GM12878 (cell line): ENCODE measurements around the gene ZNF462. TPM values are rescaled to one million over a fixed set of nuclear protein-coding genes. Genes with fewer than 3 reads are reported as not detected.
A peak's percentile ranks its signal among the peaks of the same experiment; 100 is the strongest.

Experiments
- ATAC-seq: fragments of 200-7000 bp; cut with Tn5 transposase; 3 replicates; pipeline ENCODE4 v1.9.1; 2020; ENCODE audit warnings: mild to moderate bottlenecking, moderate library complexity
- BruUV-seq: library from RNA; stranded (reverse); fragments of 400-500 nt; replicated peaks from 2 replicates; lab custom pipeline; 2021; lab: Mats Ljungman, UMichigan
- CTCF ChIA-PET: fragments of 300-600 bp; sonication (Branson Sonifier 250); formaldehyde crosslinking; extraction: SDS; loops from one replicate; lab custom pipeline; 2021; ENCODE audit warnings: inconsistent platforms; lab: Yijun Ruan, JAX
- POLR2A ChIA-PET: fragments of 350-600 bp; formaldehyde crosslinking; extraction: SDS; loops from one replicate; lab custom pipeline; 2021; ENCODE audit warnings: inconsistent platforms; lab: Charles Lee
- RAD21 ChIA-PET: fragments of 300-600 bp; sonication (Branson Sonifier 250); formaldehyde crosslinking; loops from one replicate; lab custom pipeline; 2023; ENCODE audit warnings: antibody characterized with exemption; ENCODE audit not compliant: unreplicated experiment; lab: Charles Lee
- SMC1A ChIA-PET: fragments of 300-600 bp; sonication (Branson Sonifier 250); formaldehyde crosslinking; loops from one replicate; lab custom pipeline; 2023; ENCODE audit not compliant: unreplicated experiment, uncharacterized antibody; lab: Charles Lee
- DNase-seq: peaks from one replicate; pipeline ENCODE4 v3.0.0-alpha.2; 2011; ENCODE audit warnings: low read depth, low spot score
- FAIRE-seq: peaks from 3 replicates; lab custom pipeline; 2011; peaks lifted over from hg19 to GRCh38; lab: Jason Lieb, UNC
- H2AFZ ChIP-seq: 2 replicates; pipeline ENCODE4 v1.6.0; 2011; ENCODE audit warnings: low read depth, low read length, control low read depth; ENCODE audit not compliant: control insufficient read depth
- H3K27ac ChIP-seq: 2 replicates; pipeline ENCODE4 v1.5.1; 2011; ENCODE audit warnings: control low read depth; ENCODE audit not compliant: control insufficient read depth, insufficient read depth
- H3K27me3 ChIP-seq, 2 experiments: replicated peaks in 1 of 2; 2 replicates each; pipeline versions ENCODE4 v1.6.0 to v1.6.1; 2011; ENCODE audit warnings: low read length in 1 of 2; ENCODE audit not compliant: control insufficient read depth in 2 of 2, insufficient read depth in 2 of 2
- H3K36me3 ChIP-seq, 2 experiments: 2 replicates each; pipeline ENCODE4 v1.5.1; 2011; ENCODE audit warnings: low read length in 1 of 2; ENCODE audit not compliant: control insufficient read depth in 2 of 2, insufficient read depth in 2 of 2
- H3K4me1 ChIP-seq: 2 replicates; pipeline ENCODE4 v1.6.1; 2011; ENCODE audit warnings: mild to moderate bottlenecking, low read length, moderate library complexity, mixed read lengths; ENCODE audit not compliant: control insufficient read depth, insufficient read depth
- H3K4me2 ChIP-seq: 2 replicates; pipeline ENCODE4 v1.6.0; 2011; ENCODE audit warnings: control low read depth; ENCODE audit not compliant: control insufficient read depth, insufficient read depth
- H3K4me3 ChIP-seq: fragments of 200-600 bp; sonication (generic); 2 replicates; pipeline ENCODE4 v1.5.1; 2016
- H3K79me2 ChIP-seq: 2 replicates; pipeline ENCODE4 v1.6.0; 2011; ENCODE audit warnings: low read length; ENCODE audit not compliant: control insufficient read depth, insufficient read depth
- H3K9ac ChIP-seq: 2 replicates; pipeline ENCODE4 v1.8.0; 2011; ENCODE audit warnings: low read length, control low read depth, mixed read lengths; ENCODE audit not compliant: control insufficient read depth, insufficient read depth
- H3K9me3 ChIP-seq: replicated peaks from 3 replicates; pipeline ENCODE4 v1.5.1; 2011; ENCODE audit warnings: mild to moderate bottlenecking, low read length; ENCODE audit not compliant: control insufficient read depth, insufficient read depth
- H4K20me1 ChIP-seq: 2 replicates; pipeline ENCODE4 v1.6.0; 2011; ENCODE audit not compliant: control insufficient read depth, insufficient read depth
- IKZF1 ChIP-seq: fragments of 450-650 bp; conservative IDR thresholded peaks from 2 replicates; pipeline ENCODE4 v1.6.1; 2017; ENCODE audit warnings: antibody characterized with exemption, mild to moderate bottlenecking
- WGBS: methylation state at CpG from one replicate; pipeline ENCODE4 v1.1.6; 2016; ENCODE audit warnings: low lambda C conversion rate; ENCODE audit not compliant: insufficient replicate concordance, insufficient coverage; ENCODE audit errors: missing lambda C conversion rate; 5-methylcytosine and 5-hydroxymethylcytosine counted together
- in situ Hi-C: fragments of 300-500 bp; cut with MboI; formaldehyde crosslinking; loops from 9 replicates; pipeline ENCODE4 v1.14.3; 2018; ENCODE audit warnings: mixed read lengths
- intact Hi-C: fragments of 100-400 bp; cut with micrococcal nuclease; formaldehyde crosslinking; loops from one replicate; pipeline ENCODE4 v1.14.2; 2022; ENCODE audit not compliant: unreplicated experiment
- polyA plus RNA-seq, 11 experiments: library from polyadenylated mRNA; depleted of rRNA in 4 of 11; unstranded in 6 of 11; stranded (reverse) in 5 of 11; fragments of >200 nt; fragmentation: Nextera tagmentation in 4 of 11; fragmentation: Illumina TruSeq in 1 of 11; extraction: Ambion mirVana in 4 of 11; extraction: Trizol in 1 of 11; gene quantifications; 1 replicate in 1 of 11; 2 replicates in 10 of 11; pipeline versions ENCODE4 v1.2.1 to v1.2.3, GENCODE V29; 2011 to 2016; ENCODE audit warnings: inconsistent platforms in 2 of 11, missing spikeins in 2 of 11, low read depth in 1 of 11
- total RNA-seq, 4 experiments: library from RNA; depleted of rRNA in 3 of 4; stranded (reverse); fragments of >200 nt in 3 of 4; fragmentation: Illumina TruSeq in 1 of 4; extraction: Trizol in 1 of 4; gene quantifications; 2 replicates each; pipeline versions ENCODE4 v1.2.1 to v1.2.3, GENCODE V29; 2013 to 2021
- TF ChIP-seq, protein P1 (sequence below): fragments of 450-650 bp; IDR thresholded peaks from 2 replicates; pipeline ENCODE4 v1.6.1; 2016; ENCODE audit warnings: mild to moderate bottlenecking
- TF ChIP-seq, protein P2 (sequence below), 3 experiments: IDR thresholded peaks in 2 of 3; conservative IDR thresholded peaks in 1 of 3; 2 replicates each; pipeline ENCODE4 v1.5.1; 2011; ENCODE audit warnings: low read depth in 3 of 3, low read length in 3 of 3, mild to moderate bottlenecking in 3 of 3, control low read depth in 2 of 3, moderate library complexity in 2 of 3, inconsistent platforms in 1 of 3, mixed read lengths in 1 of 3; ENCODE audit not compliant: control insufficient read depth in 2 of 3, insufficient read depth in 1 of 3; ENCODE audit errors: extremely low read depth in 1 of 3

Gene ZNF462
- total and polyA plus RNA-seq, 10 of the 15 experiments (the other 5 are each of a cell fraction or from before 2014, with no cell fraction given): 0.27 to 13.7 (median 0.55) TPM

DNA sequence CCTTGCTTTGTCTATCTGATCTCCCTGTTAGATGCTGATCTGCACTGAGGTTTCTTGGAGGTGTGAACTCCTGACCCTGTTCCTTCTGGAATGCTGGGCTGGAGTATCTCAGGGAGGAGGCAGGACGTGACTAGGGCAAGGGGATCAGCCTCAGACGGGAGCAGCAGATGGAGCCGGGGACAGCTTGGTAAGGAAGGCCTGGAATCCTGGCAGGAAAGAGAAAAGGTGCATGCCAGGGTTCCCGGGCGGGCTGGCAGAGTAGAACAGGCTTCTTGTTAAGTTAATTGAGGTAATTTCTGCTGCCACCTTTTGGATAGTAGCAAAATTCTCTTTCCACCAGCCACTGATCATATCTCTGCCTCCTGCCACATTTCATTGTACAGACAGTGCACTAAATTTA lies 180.9 kb downstream of the ZNF462 start:
- no peak overlapping the region for H3K9ac ChIP-seq
- H3K4me2 ChIP-seq: no peak overlapping the region
- no peak overlapping the region for H3K27ac ChIP-seq
- peaks cover 15% of the 10 kb centered on the region for H3K4me1 ChIP-seq
- DNase-seq: no peak
- no peaks in the 10 kb centered on the region for H3K9me3 ChIP-seq
- no peak for FAIRE-seq
- no peaks in the 10 kb centered on the region for H3K27me3 ChIP-seq
- no peaks in the 10 kb centered on the region for H4K20me1 ChIP-seq
- POLR2A ChIA-PET: interaction anchor here (0.6 kb wide), 1 partner anchor 69 kb away, joined by 3 read pairs; no protein-coding TSS in a partner anchor
- WGBS: 29% methylated on average over 5 of the region's 5 CpGs
- SMC1A ChIA-PET: interaction anchor here (0.8 to 1.7 kb wide), 7 partner anchors 15 to 377 kb away, joined by 3 to 7 read pairs (median 4); no protein-coding TSS in a partner anchor
- in situ Hi-C loops: no loop called here
- H3K36me3 ChIP-seq: no peaks in the 10 kb centered on the region
- CTCF ChIA-PET: interaction anchor here (0.8 to 3.6 kb wide), 18 partner anchors 9 to 759 kb away, joined by 3 to 15 read pairs (median 5); no protein-coding TSS in a partner anchor
- TF ChIP-seq, protein P1, sequence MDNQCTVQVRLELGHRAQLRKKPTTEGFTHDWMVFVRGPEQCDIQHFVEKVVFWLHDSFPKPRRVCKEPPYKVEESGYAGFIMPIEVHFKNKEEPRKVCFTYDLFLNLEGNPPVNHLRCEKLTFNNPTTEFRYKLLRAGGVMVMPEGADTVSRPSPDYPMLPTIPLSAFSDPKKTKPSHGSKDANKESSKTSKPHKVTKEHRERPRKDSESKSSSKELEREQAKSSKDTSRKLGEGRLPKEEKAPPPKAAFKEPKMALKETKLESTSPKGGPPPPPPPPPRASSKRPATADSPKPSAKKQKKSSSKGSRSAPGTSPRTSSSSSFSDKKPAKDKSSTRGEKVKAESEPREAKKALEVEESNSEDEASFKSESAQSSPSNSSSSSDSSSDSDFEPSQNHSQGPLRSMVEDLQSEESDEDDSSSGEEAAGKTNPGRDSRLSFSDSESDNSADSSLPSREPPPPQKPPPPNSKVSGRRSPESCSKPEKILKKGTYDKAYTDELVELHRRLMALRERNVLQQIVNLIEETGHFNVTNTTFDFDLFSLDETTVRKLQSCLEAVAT: no peak
- TF ChIP-seq IKZF1: 0 out of 2 replicates have a peak, but pooled peaks have one; percentile 21
- TF ChIP-seq, protein P2, sequence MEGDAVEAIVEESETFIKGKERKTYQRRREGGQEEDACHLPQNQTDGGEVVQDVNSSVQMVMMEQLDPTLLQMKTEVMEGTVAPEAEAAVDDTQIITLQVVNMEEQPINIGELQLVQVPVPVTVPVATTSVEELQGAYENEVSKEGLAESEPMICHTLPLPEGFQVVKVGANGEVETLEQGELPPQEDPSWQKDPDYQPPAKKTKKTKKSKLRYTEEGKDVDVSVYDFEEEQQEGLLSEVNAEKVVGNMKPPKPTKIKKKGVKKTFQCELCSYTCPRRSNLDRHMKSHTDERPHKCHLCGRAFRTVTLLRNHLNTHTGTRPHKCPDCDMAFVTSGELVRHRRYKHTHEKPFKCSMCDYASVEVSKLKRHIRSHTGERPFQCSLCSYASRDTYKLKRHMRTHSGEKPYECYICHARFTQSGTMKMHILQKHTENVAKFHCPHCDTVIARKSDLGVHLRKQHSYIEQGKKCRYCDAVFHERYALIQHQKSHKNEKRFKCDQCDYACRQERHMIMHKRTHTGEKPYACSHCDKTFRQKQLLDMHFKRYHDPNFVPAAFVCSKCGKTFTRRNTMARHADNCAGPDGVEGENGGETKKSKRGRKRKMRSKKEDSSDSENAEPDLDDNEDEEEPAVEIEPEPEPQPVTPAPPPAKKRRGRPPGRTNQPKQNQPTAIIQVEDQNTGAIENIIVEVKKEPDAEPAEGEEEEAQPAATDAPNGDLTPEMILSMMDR (IDR thresholded peaks at IDR 0.05 in 2 of 3, conservative IDR thresholded peaks at IDR 0.05 in 1 of 3; ENCODE audit: control insufficient read depth in 2 of 3, extremely low read depth in 1 of 3, insufficient read depth in 1 of 3, low read depth in 3 of 3, low read length in 3 of 3): peak in 1 of 3 experiments; percentile 21; a peak in 1 of 6 replicates
- no peaks in the 10 kb centered on the region for H3K79me2 ChIP-seq
- ATAC-seq: no peak
- intact Hi-C loops: loop anchor here (5.0 kb wide), 1 partner anchor 292 kb away; no protein-coding TSS in a partner anchor
- BruUV-seq: no TSS peak
- RAD21 ChIA-PET: interaction anchor here (1.2 to 1.8 kb wide), 7 partner anchors 9 to 180 kb away, joined by 4 to 11 read pairs (median 4); no protein-coding TSS in a partner anchor
- H2AFZ ChIP-seq: no peak overlapping the region
- H3K4me3 ChIP-seq: no peak overlapping the region
